CD14-positive monocyte (primary cell): ENCODE results near the gene GDPGP1. TPM values are rescaled to one million over a fixed set of nuclear protein-coding genes. Genes with fewer than 3 reads are reported as not detected.
A peak's percentile ranks its signal among the peaks of the same experiment; 100 is the strongest.

Experiments used
- DNase-seq, 3 donors: peaks; one replicate each; pipeline ENCODE4 v3.0.0-alpha.2; 2011 to 2022
- H2AFZ ChIP-seq: 2 replicates; pipeline ENCODE4 v1.6.0; 2012; ENCODE audit warnings: mild to moderate bottlenecking, low read depth, low read length, inconsistent platforms; ENCODE audit not compliant: insufficient read depth, poor library complexity, severe bottlenecking
- H3K27ac ChIP-seq, 2 donors: 1 replicate in 1 of 2; 2 replicates in 1 of 2; pipeline ENCODE4 v1.5.1; 2012 to 2013; ENCODE audit warnings: low read length in 2 of 2, control low read depth in 1 of 2, inconsistent platforms in 1 of 2, low read depth in 1 of 2, mild to moderate bottlenecking in 1 of 2
- H3K27me3 ChIP-seq, 2 donors: one replicate each; pipeline versions ENCODE4 v1.6.0 to v1.6.1; 2011 to 2013; ENCODE audit warnings: low read length in 2 of 2; ENCODE audit not compliant: control insufficient read depth in 2 of 2, insufficient read depth in 2 of 2
- H3K36me3 ChIP-seq, 2 donors: replicated peaks in 1 of 2; 1 replicate in 1 of 2; 2 replicates in 1 of 2; pipeline versions ENCODE4 v1.5.1 to v1.6.1; 2012 to 2013; ENCODE audit warnings: low read length in 2 of 2, control low read depth in 1 of 2, inconsistent platforms in 1 of 2, mild to moderate bottlenecking in 1 of 2; ENCODE audit not compliant: insufficient read depth in 2 of 2, control insufficient read depth in 1 of 2
- H3K4me1 ChIP-seq, 2 donors: 1 replicate in 1 of 2; 2 replicates in 1 of 2; pipeline versions ENCODE4 v1.5.1 to v1.6.1; 2012 to 2013; ENCODE audit warnings: low read length in 2 of 2, control low read depth in 1 of 2, inconsistent platforms in 1 of 2, mild to moderate bottlenecking in 1 of 2, moderate library complexity in 1 of 2; ENCODE audit not compliant: insufficient read depth in 2 of 2, control insufficient read depth in 1 of 2
- H3K4me2 ChIP-seq: replicated peaks from 2 replicates; pipeline ENCODE3; 2012; ENCODE audit warnings: low read length, moderate library complexity, mild to moderate bottlenecking; ENCODE audit not compliant: poor library complexity, severe bottlenecking; ENCODE audit errors: extremely low read depth
- H3K4me3 ChIP-seq, 3 experiments: fragments of 200-600 bp in 1 of 3; sonication (generic) in 1 of 3; replicated peaks in 1 of 3; 1 replicate in 2 of 3; 2 replicates in 1 of 3; pipeline ENCODE4 v1.5.1; 2011 to 2013; ENCODE audit warnings: low read length in 3 of 3, mild to moderate bottlenecking in 3 of 3, control low read depth in 2 of 3, low read depth in 2 of 3, inconsistent platforms in 1 of 3, moderate library complexity in 1 of 3
- H3K79me2 ChIP-seq: 2 replicates; pipeline ENCODE4 v1.6.0; 2012; ENCODE audit warnings: mild to moderate bottlenecking, control low read depth, inconsistent platforms, low read length, moderate library complexity; ENCODE audit not compliant: insufficient read depth
- H3K9ac ChIP-seq: 2 replicates; pipeline ENCODE4 v1.6.0; 2017; ENCODE audit warnings: low read length, mild to moderate bottlenecking; ENCODE audit not compliant: insufficient read depth, poor library complexity, severe bottlenecking
- H3K9me3 ChIP-seq, 2 donors: replicated peaks in 1 of 2; 1 replicate in 1 of 2; 2 replicates in 1 of 2; pipeline versions ENCODE4 v1.5.1 to v1.6.1; 2012 to 2013; ENCODE audit warnings: low read length in 2 of 2, control low read depth in 1 of 2; ENCODE audit not compliant: control insufficient read depth in 1 of 2, insufficient read depth in 1 of 2
- H4K20me1 ChIP-seq: 2 replicates; pipeline ENCODE4 v1.6.0; 2012; ENCODE audit warnings: mild to moderate bottlenecking, low read length, control low read depth, moderate library complexity; ENCODE audit not compliant: insufficient read depth
- H3K27ac Mint-ChIP-seq, 7 donors: one replicate each; pipeline ENCODE4 v1.8.0; 2020; ENCODE audit warnings: mild to moderate bottlenecking in 7 of 7, mixed read lengths in 7 of 7, moderate library complexity in 6 of 7, inconsistent platforms in 2 of 7
- H3K27me3 Mint-ChIP-seq, 3 donors: one replicate each; pipeline ENCODE4 v1.8.0; 2021 to 2022; ENCODE audit warnings: low read depth in 3 of 3, mild to moderate bottlenecking in 3 of 3, mixed read lengths in 3 of 3, moderate library complexity in 3 of 3, inconsistent platforms in 1 of 3
- H3K36me3 Mint-ChIP-seq, 2 donors: one replicate each; pipeline ENCODE4 v1.8.0; 2020; ENCODE audit warnings: mixed read lengths in 2 of 2, inconsistent platforms in 1 of 2, mild to moderate bottlenecking in 1 of 2
- H3K4me1 Mint-ChIP-seq: one replicate; pipeline ENCODE4 v1.8.0; 2020; ENCODE audit warnings: mild to moderate bottlenecking, mixed read lengths
- H3K4me3 Mint-ChIP-seq, 2 donors: one replicate each; pipeline ENCODE4 v1.8.0; 2020; ENCODE audit warnings: mild to moderate bottlenecking in 2 of 2, mixed read lengths in 2 of 2, moderate library complexity in 1 of 2
- H3K9me3 Mint-ChIP-seq, 7 donors: one replicate each; pipeline ENCODE4 v1.8.0; 2020 to 2022; ENCODE audit warnings: mixed read lengths in 7 of 7, mild to moderate bottlenecking in 6 of 7, moderate library complexity in 6 of 7, inconsistent platforms in 2 of 7
- CTCF ChIP-seq: fragments of 200-600 bp; IDR thresholded peaks from one replicate; pipeline ENCODE4 v1.8.0; 2022; ENCODE audit warnings: antibody characterized with exemption, mild to moderate bottlenecking
- WGBS: methylation state at CpG from one replicate; pipeline ENCODE4 v1.1.5; 2013; ENCODE audit warnings: missing lambda C conversion rate; ENCODE audit not compliant: insufficient coverage; 5-methylcytosine and 5-hydroxymethylcytosine counted together
- intact Hi-C, 2 donors: fragments of 100-400 bp; cut with micrococcal nuclease; formaldehyde crosslinking; loops; one replicate each; pipeline versions ENCODE4 v1.15.0 to v1.15.1; 2023
- polyA plus RNA-seq, 3 donors: library from polyadenylated mRNA; depleted of rRNA in 1 of 3; unstranded in 2 of 3; stranded (reverse) in 1 of 3; fragments of 300-500 nt in 2 of 3; fragments of >200 nt in 1 of 3; fragmentation: Illumina TruSeq in 2 of 3; gene quantifications; 1 replicate in 2 of 3; 2 replicates in 1 of 3; pipeline ENCODE4 v1.2.3, GENCODE V29; 2012 to 2021

The GDPGP1 gene
- polyA plus RNA-seq, 3 donors: 0.53 to 3.3 (median 0.91) TPM

DNA sequence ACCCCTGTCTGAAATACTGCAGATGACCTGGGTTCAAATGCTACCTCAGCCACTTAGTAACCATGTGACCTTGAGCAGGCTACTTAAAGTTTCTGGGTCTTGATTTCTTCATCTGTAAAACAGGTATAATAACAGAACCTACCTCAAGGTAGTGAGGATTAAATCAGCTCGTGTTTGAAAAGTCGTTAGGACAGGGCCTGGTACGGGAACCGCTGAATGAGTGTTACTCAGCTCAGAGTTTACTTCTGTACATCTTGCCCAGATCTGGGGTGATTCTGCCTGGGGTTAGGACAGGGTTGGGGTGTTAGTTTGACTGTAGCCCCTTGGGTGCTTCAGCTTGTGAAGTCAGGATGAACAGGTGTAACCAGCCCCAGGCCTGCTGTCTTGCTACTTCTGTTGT lies 31.1 kb upstream of the GDPGP1 start:
- intact Hi-C loops: no loop called here
- H4K20me1 ChIP-seq: peaks cover 99% of the 10 kb centered on the region
- no peak overlapping the region for H3K9ac ChIP-seq
- no peak overlapping the region for H3K27ac ChIP-seq
- H3K4me1 ChIP-seq: peaks cover 34 to 72% of the 10 kb centered on the region in 2 donors
- no peak overlapping the region for H2AFZ ChIP-seq
- Mint-ChIP-seq H3K4me1 (peaks cover 69% of the 10 kb centered on the region), H3K36me3 (peaks cover 48 to 62% of the 10 kb centered on the region in 2 donors), H3K27ac (peak overlapping the region in 1 of 7 donors; percentile 8), H3K9me3 (peaks cover 0 to 2% (median 0%) of the 10 kb centered on the region in 7 donors), H3K4me3 (peak overlapping the region in 1 of 2 donors; percentile 80), H3K27me3 (peaks cover 3 to 9% (median 6%) of the 10 kb centered on the region in 3 donors)
- H3K27me3 ChIP-seq: peaks cover 0 to 5% of the 10 kb centered on the region in 2 donors
- H3K9me3 ChIP-seq: no peaks in the 10 kb centered on the region
- 94% methylated on average over 4 of the region's 4 CpGs for WGBS
- no peak for TF ChIP-seq CTCF
- no peak for DNase-seq
- no peak overlapping the region for H3K4me3 ChIP-seq
- H3K4me2 ChIP-seq: no peak overlapping the region
- peaks cover 29 to 37% of the 10 kb centered on the region in 2 donors for H3K36me3 ChIP-seq
- H3K79me2 ChIP-seq: peaks cover 92% of the 10 kb centered on the region

DNA sequence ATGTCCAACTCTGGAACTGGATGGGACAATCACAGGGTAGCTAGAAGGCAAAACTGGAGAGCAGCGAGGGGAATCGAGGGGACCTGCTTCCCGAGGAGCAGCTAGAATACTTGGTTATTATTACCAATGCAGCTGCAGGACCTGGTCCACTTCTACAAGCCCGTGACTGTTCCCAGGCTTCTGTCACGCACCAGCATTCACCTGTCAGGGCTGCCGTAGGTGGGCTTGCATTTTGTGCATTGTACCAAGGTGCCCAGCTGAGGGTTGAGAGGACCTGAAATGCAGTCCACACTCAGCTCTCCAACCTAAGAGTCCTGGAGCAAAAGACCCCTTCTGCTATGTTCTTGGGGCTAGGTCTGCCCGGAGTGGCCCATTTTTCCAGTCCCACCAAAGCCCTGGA lies 30.5 kb upstream of the GDPGP1 start:
- peaks cover 29 to 42% of the 10 kb centered on the region in 2 donors for H3K36me3 ChIP-seq

More for the DNA sequence above, 30.5 kb upstream of the GDPGP1 start:
- Histone ChIP-seq H3K27me3 (peaks cover 0 to 5% of the 10 kb centered on the region in 2 donors), H3K79me2 (peaks cover 93% of the 10 kb centered on the region), H3K4me1 (peaks cover 34 to 72% of the 10 kb centered on the region in 2 donors), H3K4me3 (no peak overlapping the region), H3K9me3 (no peaks in the 10 kb centered on the region), H3K4me2 (no peak overlapping the region), H3K9ac (no peak overlapping the region), H3K27ac (no peak overlapping the region), H4K20me1 (peaks cover 99% of the 10 kb centered on the region), H2AFZ (no peak overlapping the region)
- Mint-ChIP-seq H3K36me3 (peaks cover 43 to 62% of the 10 kb centered on the region in 2 donors), H3K4me1 (peaks cover 67% of the 10 kb centered on the region), H3K9me3 (peaks cover 0 to 2% (median 0%) of the 10 kb centered on the region in 7 donors), H3K27me3 (peaks cover 3 to 9% (median 6%) of the 10 kb centered on the region in 3 donors), H3K27ac (no peak overlapping the region), H3K4me3 (no peak overlapping the region)
- no peak for DNase-seq
- TF ChIP-seq CTCF: no peak
- WGBS: 97% methylated on average over 5 of the region's 7 CpGs
- intact Hi-C loops: no loop called here
